ENCODE data around the gene GALNT7.

Gene GALNT7

GRCh38 chr4:173346074-173346473, 177.5 kb downstream of the GALNT7 start:
- DNase-seq (ENCODE audit: low read depth) = no peak

DNA sequence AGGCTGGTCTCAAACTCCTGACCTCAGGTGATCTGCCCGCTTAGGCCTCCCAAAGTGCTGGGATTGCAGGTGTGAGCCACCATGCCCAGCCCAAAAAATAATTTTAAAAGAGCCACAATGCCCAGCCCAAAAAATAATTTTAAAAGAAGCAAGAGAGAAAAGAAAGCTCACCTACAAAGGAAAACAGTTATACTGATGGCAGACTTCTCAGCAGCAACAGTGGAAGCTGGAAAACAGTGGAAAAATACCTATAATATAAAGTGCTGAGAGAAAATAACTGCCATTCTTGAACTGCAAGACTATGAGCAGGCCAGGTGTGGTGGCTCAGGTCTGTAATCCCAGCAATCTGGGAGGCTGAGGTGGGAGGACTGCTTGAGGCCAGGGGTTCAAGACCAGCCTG, 178.9 kb downstream of the GALNT7 start:
- DNase-seq (ENCODE audit: low read depth) = no peak

DNA sequence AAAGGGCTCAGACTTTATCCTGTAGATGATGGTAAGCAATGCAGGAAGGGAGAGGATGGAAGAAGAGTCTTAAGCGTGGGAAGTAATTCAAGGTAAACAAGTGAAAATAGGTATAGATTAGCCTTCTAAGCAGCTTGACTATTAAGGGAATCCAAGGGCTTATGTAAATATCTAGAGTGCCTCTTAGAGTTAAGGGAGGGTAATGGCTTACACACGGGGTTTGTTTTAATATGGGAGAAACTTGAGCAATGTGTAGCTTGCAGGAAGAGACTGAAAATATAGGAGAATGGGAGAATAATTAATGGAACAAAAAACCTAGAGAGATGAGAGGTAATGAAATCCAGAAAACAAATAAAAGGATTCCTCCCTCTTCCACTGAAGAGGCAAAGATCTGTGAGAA, 189.3 kb downstream of the GALNT7 start:
- no peak for DNase-seq (ENCODE audit: low read depth)

DNA sequence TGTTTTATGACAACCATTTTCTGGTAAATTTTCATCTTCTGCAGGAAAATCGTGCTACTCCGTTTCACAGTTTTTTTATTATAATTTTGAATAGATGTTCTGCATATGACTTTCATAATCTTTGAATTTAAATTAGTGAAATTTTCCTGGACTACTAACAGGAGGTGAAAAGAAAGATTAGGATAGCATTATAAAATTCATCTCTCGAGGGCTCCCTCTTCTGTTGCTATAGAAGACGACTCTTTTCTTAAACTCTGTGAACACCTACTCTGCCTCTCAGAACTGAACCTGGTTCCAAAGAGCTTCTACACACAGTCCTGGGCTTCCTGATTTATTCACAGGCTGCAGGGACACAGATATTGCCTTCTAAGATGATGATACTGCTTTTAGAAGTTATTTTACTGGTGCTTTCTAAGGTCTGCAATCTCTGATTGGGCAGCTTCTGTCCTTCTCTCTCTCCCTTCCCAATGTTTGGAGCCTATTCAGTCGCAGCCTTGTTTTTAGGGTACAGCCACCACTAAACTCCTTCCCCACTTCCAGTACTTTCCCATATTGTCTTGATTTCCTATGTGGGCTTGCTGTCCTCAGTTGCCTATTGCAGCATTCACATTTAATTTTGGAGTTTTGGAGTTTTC, 192.1 kb downstream of the GALNT7 start:
- no peak for DNase-seq (ENCODE audit: low read depth)

GRCh38 chr4:173362666-173363065, 194.1 kb downstream of the GALNT7 start:
- no peak for DNase-seq (ENCODE audit: low read depth)

GRCh38 chr4:173365359-173365996, 196.9 kb downstream of the GALNT7 start:
- no peak for DNase-seq (ENCODE audit: low read depth)

DNA sequence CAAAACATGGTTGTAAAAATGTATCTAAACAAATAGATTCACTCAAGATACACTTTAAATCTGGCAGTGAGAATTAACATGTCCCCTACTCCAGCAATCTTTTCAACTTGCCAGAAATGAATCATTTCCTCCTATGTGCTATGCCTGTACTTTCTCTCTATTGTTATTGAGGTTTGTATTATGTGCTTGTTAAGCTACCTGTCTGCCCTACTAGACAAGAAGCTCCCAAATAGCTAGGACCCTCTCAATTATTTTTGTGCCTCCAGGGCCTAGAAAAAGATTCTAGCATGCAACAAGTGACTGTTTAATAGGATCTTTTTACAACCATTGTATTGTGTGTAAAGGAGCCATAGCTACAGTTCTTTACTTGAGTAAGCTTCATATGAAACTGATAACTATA, 198.7 kb downstream of the GALNT7 start:
- no peak for DNase-seq (ENCODE audit: low read depth)

GRCh38 chr4:173367946-173368345, 199.3 kb downstream of the GALNT7 start:
- DNase-seq (ENCODE audit: low read depth) = no peak

DNA sequence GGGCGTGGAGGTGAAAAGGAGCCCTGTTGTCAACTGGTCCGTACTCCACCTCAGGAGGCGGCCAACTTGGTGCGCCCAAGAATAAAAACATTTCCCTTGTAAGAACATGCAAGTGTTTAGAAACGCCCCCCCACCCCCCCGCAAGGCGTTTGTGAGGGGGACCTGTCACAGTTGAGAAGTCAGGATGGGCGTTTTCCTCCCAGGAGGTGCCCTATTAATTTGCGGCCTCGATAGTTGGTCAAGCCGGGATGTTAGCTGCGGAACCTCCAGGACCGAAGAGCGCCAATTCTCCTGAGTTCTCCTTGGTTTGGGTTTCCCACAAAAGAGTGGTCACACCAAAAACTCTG, 201.5 kb downstream of the GALNT7 start:
- peak; percentile 34 for DNase-seq (ENCODE audit: low read depth)

DNA sequence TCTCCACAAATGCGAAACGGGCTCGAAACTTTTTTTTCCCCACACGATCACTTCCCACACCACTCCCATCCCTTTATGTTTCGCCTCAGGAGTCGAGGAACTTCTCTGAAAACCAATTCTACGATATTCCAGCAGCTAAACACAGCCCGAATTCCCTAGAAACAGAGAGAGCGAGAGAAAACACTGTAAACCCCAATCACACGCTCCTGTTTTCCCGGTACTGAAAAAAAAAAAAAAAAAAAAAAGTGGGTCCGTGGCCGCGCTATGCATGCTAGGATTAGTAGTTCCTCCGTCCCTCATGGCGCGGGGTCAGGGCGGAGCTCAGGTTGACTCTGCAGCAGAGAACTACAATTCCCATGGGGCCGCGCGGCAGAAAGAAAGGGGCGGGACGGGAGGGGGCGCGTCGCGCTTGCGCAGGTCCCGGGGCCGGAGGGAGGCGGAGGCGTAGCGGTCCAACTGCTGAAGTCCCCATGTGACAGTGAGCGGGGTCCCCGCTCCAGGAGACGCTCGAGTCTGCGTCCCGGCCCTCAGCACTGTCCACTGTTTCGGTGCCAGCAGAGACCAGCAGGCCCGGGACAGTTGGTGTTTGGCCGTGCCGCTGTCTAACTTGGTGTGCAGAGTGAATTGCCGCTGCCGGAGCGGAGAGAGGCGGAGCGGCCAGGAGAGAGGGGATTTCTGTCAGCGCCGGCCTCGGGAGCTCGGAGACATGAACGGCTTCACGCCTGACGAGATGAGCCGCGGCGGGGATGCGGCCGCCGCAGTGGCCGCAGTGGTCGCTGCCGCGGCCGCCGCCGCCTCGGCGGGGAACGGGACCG, 202.1 kb downstream of the GALNT7 start, which contains the start of gene SAP30:
Gene SAP30, plus strand, starts transcription at position 478 of the 815 bp plus-strand sequence. Its CDS starts 229 bp downstream, at position 707.
- DNase-seq (ENCODE audit: low read depth) = peak; percentile 95

DNA sequence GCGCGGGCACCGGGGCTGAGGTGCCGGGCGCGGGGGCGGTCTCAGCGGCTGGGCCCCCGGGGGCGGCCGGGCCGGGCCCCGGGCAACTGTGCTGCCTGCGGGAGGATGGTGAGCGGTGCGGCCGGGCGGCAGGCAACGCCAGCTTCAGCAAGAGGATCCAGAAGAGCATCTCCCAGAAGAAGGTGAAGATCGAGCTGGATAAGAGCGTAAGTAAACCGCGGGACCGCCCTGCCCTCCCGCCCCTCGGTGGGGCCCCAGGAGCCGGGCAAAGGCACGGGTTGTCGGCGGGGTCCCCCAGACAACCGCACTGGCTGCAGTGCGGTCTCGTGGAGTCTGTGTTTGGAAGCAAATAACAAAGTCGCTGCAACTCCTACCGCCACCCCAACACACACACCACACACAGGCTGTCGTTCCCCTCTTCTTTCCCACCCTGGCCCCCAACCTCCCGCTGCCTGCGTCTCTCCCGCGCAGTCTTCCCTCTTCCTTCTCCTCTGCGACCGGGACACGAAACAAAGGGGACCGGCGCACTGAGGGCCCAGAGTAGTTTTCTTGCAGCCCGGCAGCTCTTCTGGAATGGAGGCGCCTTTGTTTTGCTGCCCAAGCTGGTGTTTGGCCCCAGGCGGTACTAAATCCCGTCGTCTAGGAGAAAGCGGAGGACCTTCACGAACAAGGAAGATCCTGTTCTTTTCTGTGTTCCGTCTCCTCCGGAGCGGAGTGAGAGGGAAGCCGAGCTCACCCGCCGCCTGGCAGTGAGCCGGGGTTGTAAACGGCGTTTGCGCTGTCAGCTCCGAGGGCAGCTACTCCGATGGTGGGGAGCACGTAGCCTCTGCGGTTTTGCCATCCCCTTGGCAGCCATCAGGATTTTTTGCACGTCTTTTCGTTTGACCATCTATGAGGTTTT, 202.9 kb downstream of the GALNT7 start:
- DNase-seq (ENCODE audit: low read depth) = peak; percentile 5

Measured in stimulated activated CD8-positive, alpha-beta memory T cell treated with anti-CD3 and anti-CD28 coated beads, Interleukin-15, amount 100 ng/mL, for 1 hour (primary cell).